CD4-positive, alpha-beta T cell treated with Interferon gamma for 1 hour (primary cell): ENCODE data around the gene PLIN4.

Source experiments
- DNase-seq: peaks from one replicate; pipeline ENCODE4 v3.0.0-alpha.2; 2020

The PLIN4 gene

DNA sequence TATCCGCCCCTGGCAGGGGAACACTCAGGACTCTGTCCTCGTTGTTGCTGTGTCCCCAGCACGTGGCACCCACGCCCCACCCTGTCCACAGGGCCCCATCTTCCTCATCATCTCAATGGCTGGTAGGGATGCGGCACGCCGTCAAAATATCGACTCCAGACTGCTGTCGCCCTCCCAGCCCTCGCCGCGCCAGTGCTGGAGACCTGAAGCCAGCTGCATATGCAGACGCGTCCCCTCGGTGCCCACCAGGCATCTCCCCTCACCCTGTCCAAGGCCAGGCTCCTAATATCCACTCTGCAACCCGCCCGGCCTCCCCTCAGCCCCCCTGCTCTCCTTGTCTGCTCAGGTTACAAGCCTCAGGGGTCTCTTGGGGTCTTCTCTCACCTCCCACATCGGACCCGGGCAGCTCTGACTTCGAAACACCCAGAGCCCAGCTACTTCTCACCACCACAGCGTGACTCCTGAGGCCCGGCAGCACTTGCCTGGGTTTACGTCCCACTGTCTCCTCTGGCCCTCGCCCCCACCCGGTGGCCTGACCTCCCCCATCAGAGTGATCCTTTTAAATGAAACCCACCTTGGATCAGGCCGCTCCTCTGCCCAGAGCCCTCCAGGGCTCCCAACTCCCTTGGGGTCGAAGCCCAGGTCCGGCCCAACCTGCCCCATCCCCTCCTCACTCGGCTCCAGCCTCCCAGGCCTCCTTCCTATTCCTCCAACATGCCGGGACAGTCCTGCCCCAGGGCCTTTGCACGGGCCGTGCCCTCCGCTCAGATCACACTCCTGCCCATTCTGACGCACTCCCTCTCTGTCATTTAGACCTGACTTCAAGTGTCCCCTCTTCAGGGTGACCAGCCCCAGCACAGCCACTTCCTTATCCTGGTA lies 12.5 kb downstream of the PLIN4 start:
- DNase-seq, result no peak

GRCh38 chr19:4504891-4505569 lies 13.3 kb downstream of the PLIN4 start:
- no peak for DNase-seq

- DNase-seq, result no peak
Measured at GRCh38 chr19:4504297-4504701, 14.0 kb downstream of the PLIN4 start.

DNA sequence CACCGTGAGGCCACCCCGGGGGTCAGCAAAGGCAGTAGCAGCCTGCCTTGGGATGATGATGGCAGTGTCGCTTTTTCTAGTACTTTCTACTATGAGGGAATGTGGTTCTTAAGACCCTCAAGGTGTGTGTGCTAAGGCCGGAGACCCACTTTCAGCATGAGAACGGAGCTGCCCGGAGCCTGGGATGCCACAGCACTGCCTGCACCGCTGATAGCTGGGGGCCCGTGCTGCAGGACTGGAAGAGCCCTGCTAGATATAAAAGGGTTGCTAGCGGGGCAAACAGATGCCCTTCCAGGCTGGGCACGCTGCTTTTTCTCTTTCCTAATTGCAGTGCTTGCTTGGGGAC lies 14.5 kb downstream of the PLIN4 start:
- DNase-seq, result no peak

GRCh38 chr19:4503132-4503824 lies 15.0 kb downstream of the PLIN4 start:
- no peak for DNase-seq

DNA sequence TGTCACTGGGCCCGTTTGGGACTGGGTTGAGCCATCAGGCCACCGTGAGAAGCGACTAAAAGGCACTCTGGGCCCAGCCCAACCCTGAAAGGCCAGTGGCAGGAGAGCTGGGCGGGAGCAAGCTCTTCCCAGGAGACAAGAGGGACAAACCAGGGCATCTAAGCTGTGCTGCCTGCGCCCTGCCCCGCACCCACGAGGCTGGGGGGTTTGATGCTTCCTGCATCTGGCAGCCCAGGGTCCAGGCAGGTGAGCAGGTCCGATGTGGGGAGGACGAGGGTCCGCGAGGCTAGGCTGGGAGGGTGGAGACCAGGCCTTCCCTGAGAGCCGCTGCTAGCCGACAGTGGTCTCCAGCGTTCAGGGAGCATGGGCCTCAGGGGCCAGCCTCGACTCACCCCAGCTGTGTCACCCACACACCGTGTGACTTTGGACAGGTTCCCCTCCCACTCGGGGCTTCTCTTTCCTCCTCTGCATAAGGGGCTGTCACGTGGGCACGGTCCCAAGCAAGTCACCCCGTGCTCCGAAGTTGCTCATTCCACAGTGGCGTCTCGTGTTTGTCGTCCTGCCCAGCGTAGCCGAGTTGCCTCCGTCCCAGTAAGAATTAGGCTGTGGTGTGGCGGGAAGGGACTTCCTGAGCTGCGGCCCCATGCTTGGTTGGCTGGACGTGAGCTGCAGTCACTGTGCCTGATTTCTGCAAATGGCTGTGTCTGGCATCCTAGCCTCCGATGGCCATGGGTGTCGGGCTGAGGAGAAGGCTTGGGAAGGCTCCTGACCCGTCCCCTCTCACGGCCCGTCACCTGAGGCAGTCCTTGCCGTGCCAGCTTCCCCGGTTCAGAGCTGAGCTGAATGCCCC lies 15.8 kb downstream of the PLIN4 start:
- DNase-seq, result no peak

- no peak for DNase-seq
Measured at GRCh38 chr19:4501691-4502090, 16.6 kb downstream of the PLIN4 start.

GRCh38 chr19:4500841-4501591 lies 17.3 kb downstream of the PLIN4 start:
- no peak for DNase-seq

DNA sequence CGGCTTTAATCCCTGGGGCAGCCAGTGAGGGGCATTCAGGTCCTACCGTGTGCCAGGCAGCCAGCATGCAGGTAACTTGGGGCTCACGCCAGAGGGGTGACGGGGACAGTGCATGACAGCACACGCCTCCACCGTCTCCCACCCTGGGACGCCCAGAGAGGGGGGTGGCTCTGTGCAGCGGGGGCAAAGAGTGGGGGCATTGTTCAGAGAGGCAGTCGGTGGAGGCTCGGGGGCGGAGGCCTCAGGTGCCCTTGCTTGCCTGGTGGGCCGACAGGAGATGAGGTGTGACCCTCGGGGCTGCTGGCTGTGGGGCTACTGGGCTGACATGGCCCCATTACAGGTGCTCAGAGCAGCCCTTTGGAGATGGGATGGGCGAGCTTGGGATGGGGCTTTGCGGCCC lies 18.4 kb downstream of the PLIN4 start:
- DNase-seq, result no peak

DNA sequence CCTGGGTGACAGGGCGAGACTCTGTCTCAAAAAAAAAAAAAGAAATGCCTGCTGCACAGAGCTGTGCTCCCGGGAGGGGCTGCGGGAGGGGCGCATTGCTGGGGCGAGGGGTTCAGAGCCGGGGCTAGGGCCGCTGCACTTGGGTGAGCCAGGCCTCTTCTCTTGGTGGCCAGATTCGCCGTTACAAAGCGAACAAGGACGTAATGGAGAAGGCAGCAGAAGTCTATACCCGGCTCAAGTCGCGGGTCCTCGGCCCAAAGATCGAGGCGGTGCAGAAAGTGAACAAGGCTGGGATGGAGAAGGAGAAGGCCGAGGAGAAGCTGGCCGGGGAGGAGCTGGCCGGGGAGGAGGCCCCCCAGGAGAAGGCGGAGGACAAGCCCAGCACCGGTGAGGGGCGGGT lies 19.0 kb downstream of the PLIN4 start:
- DNase-seq, result no peak

DNA sequence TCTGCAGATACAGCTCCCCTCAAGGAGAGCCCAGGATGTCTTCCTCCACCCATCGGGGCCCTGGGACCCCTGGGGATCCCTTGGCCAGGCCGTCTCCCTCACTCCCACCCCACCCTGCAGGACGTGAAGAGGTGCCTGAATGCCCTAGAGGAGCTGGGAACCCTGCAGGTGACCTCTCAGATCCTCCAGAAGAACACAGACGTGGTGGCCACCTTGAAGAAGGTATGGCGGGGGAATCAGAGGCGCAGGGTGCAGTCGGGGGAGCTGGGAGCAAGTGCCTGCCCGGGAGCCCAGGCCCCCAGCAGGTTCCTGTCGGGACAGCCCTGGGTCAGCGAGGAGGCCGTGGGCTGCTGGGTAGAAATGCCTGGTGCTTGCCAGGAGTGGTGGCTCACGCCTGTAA lies 19.6 kb downstream of the PLIN4 start:
- DNase-seq, result no peak

DNA sequence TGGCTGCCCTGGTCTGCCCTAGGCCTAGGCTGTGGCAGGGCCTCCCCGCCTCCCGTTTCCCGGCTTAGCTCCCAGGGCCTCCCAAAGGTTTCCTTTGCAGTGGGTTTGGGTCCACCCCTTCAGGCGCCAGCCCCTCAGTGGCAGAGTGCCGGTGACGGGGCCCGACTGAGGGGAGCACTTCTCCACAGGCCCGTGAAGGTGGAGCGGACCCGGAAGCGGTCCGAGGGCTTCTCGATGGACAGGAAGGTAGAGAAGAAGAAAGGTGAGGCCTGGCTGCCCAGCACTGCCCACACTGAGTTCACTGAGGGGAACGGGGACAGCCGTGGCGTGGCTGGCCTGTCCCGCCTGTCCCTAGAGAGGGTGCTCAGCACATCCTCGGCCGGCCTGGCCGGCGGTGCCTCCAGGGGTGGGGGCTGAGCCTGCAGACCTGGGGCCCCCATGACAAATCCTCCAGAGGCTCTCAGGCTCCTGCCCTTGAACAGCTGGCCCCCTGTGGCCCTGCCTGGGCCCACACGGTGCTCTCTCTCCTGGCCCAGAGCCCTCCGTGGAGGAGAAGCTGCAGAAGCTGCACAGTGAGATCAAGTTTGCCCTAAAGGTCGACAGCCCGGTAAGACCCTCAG lies 20.4 kb downstream of the PLIN4 start:
- DNase-seq, result no peak

DNA sequence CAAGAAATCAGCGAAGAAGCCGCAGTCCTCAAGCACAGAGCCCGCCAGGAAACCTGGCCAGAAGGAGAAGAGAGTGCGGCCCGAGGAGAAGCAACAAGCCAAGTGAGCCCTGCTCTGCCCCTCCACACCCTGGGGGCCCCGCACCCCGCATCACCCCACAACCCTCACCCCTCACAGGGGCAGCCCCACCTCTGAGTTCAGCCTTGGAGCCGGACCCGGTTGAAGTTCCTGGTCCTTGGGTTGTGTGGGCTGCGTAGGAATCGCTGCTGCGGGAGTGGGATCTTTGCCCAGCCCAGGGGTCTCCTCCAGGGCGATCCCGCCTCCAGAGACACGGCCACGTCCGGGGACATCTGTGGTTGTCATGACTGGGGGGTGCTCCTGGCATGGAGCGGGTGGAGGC lies 22.0 kb downstream of the PLIN4 start:
- no peak for DNase-seq

DNA sequence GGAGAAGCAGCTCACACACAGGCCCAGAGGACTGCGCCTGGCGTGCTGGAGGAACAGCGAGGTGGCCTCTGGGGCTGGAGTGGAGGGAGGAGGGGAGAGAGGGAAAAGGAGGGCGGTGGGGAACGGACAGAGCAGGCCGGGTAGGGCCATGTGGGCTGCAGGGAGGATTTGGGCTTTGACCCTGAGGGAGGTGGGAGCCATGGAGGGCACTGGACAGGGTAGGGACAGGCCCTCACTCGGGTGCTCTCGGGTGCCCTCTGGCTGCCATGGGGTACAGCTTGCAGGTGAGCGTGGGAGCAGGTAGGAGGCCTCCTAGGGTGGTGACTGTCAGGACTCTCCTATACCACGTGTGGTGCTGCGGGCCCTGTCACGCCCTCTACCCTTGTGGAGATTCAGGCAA lies 22.8 kb downstream of the PLIN4 start:
- DNase-seq, result no peak

DNA sequence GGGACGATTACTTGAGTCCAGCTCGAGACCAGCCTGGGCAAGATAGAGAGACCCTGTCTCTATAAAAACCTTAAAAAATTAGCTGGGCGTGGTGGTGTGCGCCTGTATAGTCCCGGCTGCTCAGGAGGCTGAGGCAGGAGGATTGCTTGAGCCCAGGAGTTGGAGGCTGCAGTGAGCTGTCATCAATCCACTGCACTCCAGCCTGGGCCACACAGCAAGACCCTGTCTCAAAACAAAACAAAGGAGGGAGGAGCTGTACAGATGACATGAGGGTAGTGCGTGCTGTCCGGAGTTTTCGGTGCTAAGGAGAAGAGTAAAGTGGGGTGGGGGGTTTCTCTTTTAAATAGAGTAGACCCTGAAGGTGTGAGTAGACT lies 23.6 kb downstream of the PLIN4 start:
- no peak for DNase-seq

DNA sequence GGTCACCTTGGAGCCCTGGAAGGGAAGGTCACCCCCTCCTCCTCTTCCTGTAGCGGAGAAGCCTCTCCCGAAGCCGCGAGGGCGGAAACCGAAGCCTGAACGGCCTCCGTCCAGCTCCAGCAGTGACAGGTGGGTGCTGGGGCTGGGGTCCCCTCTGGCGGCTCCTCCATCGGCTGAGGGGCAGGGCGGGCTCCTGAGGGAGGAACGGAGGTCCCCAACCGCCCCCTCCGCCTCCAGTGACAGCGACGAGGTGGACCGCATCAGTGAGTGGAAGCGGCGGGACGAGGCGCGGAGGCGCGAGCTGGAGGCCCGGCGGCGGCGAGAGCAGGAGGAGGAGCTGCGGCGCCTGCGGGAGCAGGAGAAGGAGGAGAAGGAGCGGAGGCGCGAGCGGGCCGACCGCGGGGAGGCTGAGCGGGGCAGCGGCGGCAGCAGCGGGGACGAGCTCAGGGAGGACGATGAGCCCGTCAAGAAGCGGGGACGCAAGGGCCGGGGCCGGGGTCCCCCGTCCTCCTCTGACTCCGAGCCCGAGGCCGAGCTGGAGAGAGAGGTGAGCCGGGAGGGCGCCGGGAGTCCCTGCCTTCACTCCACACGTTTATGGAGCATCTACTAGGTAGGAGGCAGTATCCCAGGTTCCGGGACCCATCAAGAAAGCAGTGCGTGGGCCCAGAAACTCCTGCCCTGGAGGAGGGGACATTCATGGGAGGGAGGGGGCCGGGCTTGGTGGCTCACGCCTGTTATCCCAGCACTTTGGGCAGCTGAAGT lies 24.2 kb downstream of the PLIN4 start:
- DNase-seq, result no peak

DNA sequence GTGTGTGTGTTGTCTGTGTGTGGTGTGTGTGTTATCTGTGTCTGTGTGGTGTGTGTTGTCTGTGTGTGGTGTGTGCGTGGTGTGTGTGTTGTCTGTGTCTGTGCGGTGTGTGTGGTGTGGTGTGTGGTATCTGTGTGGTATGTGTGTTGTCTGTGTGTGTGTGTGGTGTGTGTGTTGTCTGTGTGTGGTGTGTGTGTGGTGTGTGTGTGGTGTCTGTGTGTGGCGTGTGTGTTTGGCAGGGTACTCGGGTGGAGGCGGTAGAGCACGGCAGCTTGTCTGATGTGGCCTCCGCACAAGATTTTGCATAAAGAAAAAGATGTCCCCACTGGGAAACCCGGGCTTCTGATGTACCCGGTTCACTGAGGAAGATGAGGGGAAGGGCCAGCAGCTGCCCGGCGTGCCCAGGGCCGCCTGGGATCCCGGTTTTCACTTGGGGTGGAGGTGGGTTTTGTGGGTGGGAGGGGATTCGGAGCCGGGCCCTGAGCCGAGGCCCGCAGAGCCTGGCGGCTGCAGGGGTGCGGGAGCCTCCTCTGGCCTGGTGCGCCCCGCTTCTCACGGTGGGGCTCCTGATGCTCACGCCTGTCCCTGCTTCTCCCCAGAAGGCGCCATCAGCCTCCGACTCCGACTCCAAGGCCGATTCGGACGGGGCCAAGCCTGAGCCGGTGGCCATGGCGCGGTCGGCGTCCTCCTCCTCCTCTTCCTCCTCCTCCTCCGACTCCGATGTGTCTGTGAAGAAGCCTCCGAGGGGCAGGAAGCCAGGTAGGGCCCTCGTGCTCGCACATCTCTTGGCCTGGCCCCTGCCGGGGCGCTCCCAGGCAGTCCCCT lies 25.0 kb downstream of the PLIN4 start:
- DNase-seq, result no peak

GRCh38 chr19:4492337-4493103 lies 25.8 kb downstream of the PLIN4 start:
- no peak for DNase-seq

- no peak for DNase-seq
Measured at GRCh38 chr19:4491446-4491845, 26.8 kb downstream of the PLIN4 start.
